Smooth muscle cell (in vitro differentiated cells): Measurements from ENCODE around the gene SCOC. TPM values are rescaled to one million over a fixed set of nuclear protein-coding genes. Genes with fewer than 3 reads are reported as not detected.

ENCODE experiments used
- DNase-seq: peaks from one replicate; lab custom pipeline; 2025; ENCODE audit not compliant: unreplicated experiment; lab: John Stamatoyannopoulos, UW
- H2AFZ ChIP-seq: fragments of 200-600 bp; sonication (generic); 2 replicates; pipeline ENCODE4 v1.6.0; 2016; ENCODE audit warnings: antibody characterized with exemption, low read depth, mild to moderate bottlenecking
- H3F3A ChIP-seq: fragments of 200-600 bp; sonication (generic); 2 replicates; pipeline ENCODE4 v1.6.0; 2017; ENCODE audit warnings: antibody characterized with exemption, low read depth
- H3K27ac ChIP-seq: fragments of 200-600 bp; sonication (generic); 2 replicates; pipeline ENCODE4 v1.5.1; 2016; ENCODE audit warnings: low read depth, mild to moderate bottlenecking
- H3K27me3 ChIP-seq: fragments of 200-600 bp; sonication (generic); 2 replicates; pipeline ENCODE4 v1.6.1; 2016; ENCODE audit warnings: low read depth, mild to moderate bottlenecking
- H3K36me3 ChIP-seq: fragments of 200-600 bp; sonication (generic); 2 replicates; pipeline ENCODE4 v1.5.1; 2016; ENCODE audit warnings: low read depth
- H3K4me1 ChIP-seq: fragments of 200-600 bp; sonication (generic); 2 replicates; pipeline ENCODE4 v1.5.1; 2016; ENCODE audit warnings: low read depth
- H3K4me2 ChIP-seq: fragments of 200-600 bp; sonication (generic); 2 replicates; pipeline ENCODE4 v1.6.0; 2016; ENCODE audit warnings: mild to moderate bottlenecking
- H3K4me3 ChIP-seq: fragments of 200-600 bp; sonication (generic); 2 replicates; pipeline ENCODE4 v1.5.1; 2016; ENCODE audit warnings: mild to moderate bottlenecking
- H3K79me2 ChIP-seq: fragments of 200-600 bp; sonication (generic); 2 replicates; pipeline ENCODE4 v1.6.0; 2016; ENCODE audit warnings: low read depth, mild to moderate bottlenecking
- H3K9ac ChIP-seq: fragments of 200-600 bp; sonication (generic); 2 replicates; pipeline ENCODE4 v1.6.0; 2016; ENCODE audit warnings: low read depth
- H3K9me3 ChIP-seq: fragments of 200-600 bp; sonication (generic); replicated peaks from 2 replicates; pipeline ENCODE4 v1.5.1; 2016; ENCODE audit warnings: low read depth
- H4K20me1 ChIP-seq: fragments of 200-600 bp; sonication (generic); 2 replicates; pipeline ENCODE4 v1.6.0; 2016; ENCODE audit warnings: low read depth
- CTCF ChIP-seq: fragments of 200-600 bp; sonication (generic); IDR thresholded peaks from 2 replicates; pipeline ENCODE4 v1.5.1; 2017; ENCODE audit warnings: borderline replicate concordance, mild to moderate bottlenecking, antibody characterized with exemption; ENCODE audit not compliant: insufficient read depth, poor library complexity, severe bottlenecking
- WGBS: methylation state at CpG from one replicate; pipeline ENCODE4 v1.1.7; 2016; ENCODE audit warnings: low lambda C conversion rate; 5-methylcytosine and 5-hydroxymethylcytosine counted together
- polyA plus RNA-seq: library from polyadenylated mRNA; unstranded; fragments of >200 nt; fragmentation: Nextera tagmentation; extraction: Ambion mirVana; gene quantifications from 2 replicates; pipeline ENCODE4 v1.2.1, GENCODE V29; 2016
- total RNA-seq: library from RNA; depleted of rRNA; stranded (reverse); fragments of >200 nt; gene quantifications from 2 replicates; pipeline ENCODE4 v1.2.3, GENCODE V29; 2014

The SCOC gene
- total and polyA plus RNA-seq, 2 experiments from 2014 or later = 76.8 to 144 TPM

GRCh38 chr4:140388015-140388414, 14.6 kb downstream of the SCOC start:
- H3K4me2 ChIP-seq = no peak overlapping the region
- no peaks in the 10 kb centered on the region for H3K79me2 ChIP-seq
- H3K4me1 ChIP-seq = no peaks in the 10 kb centered on the region
- DNase-seq = no peak
- H3K36me3 ChIP-seq = no peaks in the 10 kb centered on the region
- no peak overlapping the region for H3K4me3 ChIP-seq
- no peaks in the 10 kb centered on the region for H3K9me3 ChIP-seq
- no peak overlapping the region for H2AFZ ChIP-seq
- no peaks in the 10 kb centered on the region for H3K27me3 ChIP-seq
- no peak overlapping the region for H3K9ac ChIP-seq
- H3F3A ChIP-seq = no peaks in the 10 kb centered on the region
- H4K20me1 ChIP-seq = peaks cover under 1% of the 10 kb centered on the region
- no peak overlapping the region for H3K27ac ChIP-seq
- no peak for TF ChIP-seq CTCF
- WGBS = 86% methylated on average over 1 of the region's 1 CpG

GRCh38 chr4:140395668-140396067, 22.2 kb downstream of the SCOC start:
- Histone ChIP-seq H2AFZ (no peak overlapping the region), H3K4me3 (no peak overlapping the region), H3K27ac (no peak overlapping the region), H3K9me3 (no peaks in the 10 kb centered on the region), H3K27me3 (no peaks in the 10 kb centered on the region), H3F3A (no peaks in the 10 kb centered on the region), H3K36me3 (no peaks in the 10 kb centered on the region), H3K79me2 (no peaks in the 10 kb centered on the region), H3K4me1 (no peaks in the 10 kb centered on the region), H3K9ac (no peak overlapping the region), H3K4me2 (no peak overlapping the region), H4K20me1 (no peaks in the 10 kb centered on the region)
- DNase-seq = no peak
- no peak for TF ChIP-seq CTCF
- WGBS = 73% methylated on average over 5 of the region's 5 CpGs

GRCh38 chr4:140400111-140400510, 26.7 kb downstream of the SCOC start:
- Histone ChIP-seq H3K9ac (no peak overlapping the region), H2AFZ (no peak overlapping the region), H3K9me3 (no peaks in the 10 kb centered on the region), H3K27ac (no peak overlapping the region), H4K20me1 (no peaks in the 10 kb centered on the region), H3K36me3 (no peaks in the 10 kb centered on the region), H3K4me1 (no peaks in the 10 kb centered on the region), H3F3A (no peaks in the 10 kb centered on the region), H3K4me2 (no peak overlapping the region), H3K4me3 (no peak overlapping the region), H3K79me2 (no peaks in the 10 kb centered on the region), H3K27me3 (no peaks in the 10 kb centered on the region)
- no peak for TF ChIP-seq CTCF
- WGBS = 76% methylated on average over 2 of the region's 2 CpGs
- no peak for DNase-seq

- Histone ChIP-seq H3K79me2 (no peaks in the 10 kb centered on the region), H3K27ac (no peak overlapping the region), H3K27me3 (no peaks in the 10 kb centered on the region), H3K4me3 (no peak overlapping the region), H3F3A (no peaks in the 10 kb centered on the region), H4K20me1 (no peaks in the 10 kb centered on the region), H2AFZ (no peak overlapping the region), H3K36me3 (no peaks in the 10 kb centered on the region), H3K4me2 (no peak overlapping the region), H3K9me3 (no peaks in the 10 kb centered on the region), H3K4me1 (no peaks in the 10 kb centered on the region), H3K9ac (no peak overlapping the region)
- DNase-seq = no peak
- no peak for TF ChIP-seq CTCF
These were observed 32.8 kb downstream of the SCOC start for GRCh38 chr4:140406292-140406691.
